Measurements from ENCODE around the gene DHCR24.

The DHCR24 gene

GRCh38 chr1:54804471-54805132, 82.4 kb downstream of the DHCR24 start:
- TF ChIP-seq, protein P1, sequence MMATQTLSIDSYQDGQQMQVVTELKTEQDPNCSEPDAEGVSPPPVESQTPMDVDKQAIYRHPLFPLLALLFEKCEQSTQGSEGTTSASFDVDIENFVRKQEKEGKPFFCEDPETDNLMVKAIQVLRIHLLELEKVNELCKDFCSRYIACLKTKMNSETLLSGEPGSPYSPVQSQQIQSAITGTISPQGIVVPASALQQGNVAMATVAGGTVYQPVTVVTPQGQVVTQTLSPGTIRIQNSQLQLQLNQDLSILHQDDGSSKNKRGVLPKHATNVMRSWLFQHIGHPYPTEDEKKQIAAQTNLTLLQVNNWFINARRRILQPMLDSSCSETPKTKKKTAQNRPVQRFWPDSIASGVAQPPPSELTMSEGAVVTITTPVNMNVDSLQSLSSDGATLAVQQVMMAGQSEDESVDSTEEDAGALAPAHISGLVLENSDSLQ (IDR thresholded peaks at IDR 0.05): no peak
- TF ChIP-seq SP1 (IDR thresholded peaks at IDR 0.05): no peak
- TF ChIP-seq FOXM1 (IDR thresholded peaks at IDR 0.05; ENCODE audit: borderline replicate concordance): no peak
- TF ChIP-seq HDGF (IDR thresholded peaks at IDR 0.05; ENCODE audit: borderline replicate concordance): no peak
- TF ChIP-seq LEF1 (IDR thresholded peaks at IDR 0.05; ENCODE audit: borderline replicate concordance): no peak
- TF ChIP-seq BHLHE40 (IDR thresholded peaks at IDR 0.05; ENCODE audit: borderline replicate concordance): no peak
- no peak for TF ChIP-seq ELF4 (IDR thresholded peaks at IDR 0.05)
- no peak for TF ChIP-seq ZNF384 (IDR thresholded peaks at IDR 0.05)
- no peak for TF ChIP-seq ARNT (IDR thresholded peaks at IDR 0.05)
- TF ChIP-seq FOXA1 (IDR thresholded peaks at IDR 0.05): no peak
- TF ChIP-seq FOXK2 (IDR thresholded peaks at IDR 0.05): no peak
- no peak for TF ChIP-seq SUZ12 (IDR thresholded peaks at IDR 0.05)
- TF ChIP-seq L3MBTL2 (conservative IDR thresholded peaks at IDR 0.05): no peak
- no peak for TF ChIP-seq CTBP1 (IDR thresholded peaks at IDR 0.05; ENCODE audit: borderline replicate concordance)
- no peak for TF ChIP-seq NFRKB (IDR thresholded peaks at IDR 0.05)
- TF ChIP-seq TARDBP (IDR thresholded peaks at IDR 0.05): no peak
- DNase-seq (ENCODE audit: extremely low spot score): no peak
- POLR2A ChIA-PET: no interaction called here
- CTCF ChIA-PET: no interaction called here

DNA sequence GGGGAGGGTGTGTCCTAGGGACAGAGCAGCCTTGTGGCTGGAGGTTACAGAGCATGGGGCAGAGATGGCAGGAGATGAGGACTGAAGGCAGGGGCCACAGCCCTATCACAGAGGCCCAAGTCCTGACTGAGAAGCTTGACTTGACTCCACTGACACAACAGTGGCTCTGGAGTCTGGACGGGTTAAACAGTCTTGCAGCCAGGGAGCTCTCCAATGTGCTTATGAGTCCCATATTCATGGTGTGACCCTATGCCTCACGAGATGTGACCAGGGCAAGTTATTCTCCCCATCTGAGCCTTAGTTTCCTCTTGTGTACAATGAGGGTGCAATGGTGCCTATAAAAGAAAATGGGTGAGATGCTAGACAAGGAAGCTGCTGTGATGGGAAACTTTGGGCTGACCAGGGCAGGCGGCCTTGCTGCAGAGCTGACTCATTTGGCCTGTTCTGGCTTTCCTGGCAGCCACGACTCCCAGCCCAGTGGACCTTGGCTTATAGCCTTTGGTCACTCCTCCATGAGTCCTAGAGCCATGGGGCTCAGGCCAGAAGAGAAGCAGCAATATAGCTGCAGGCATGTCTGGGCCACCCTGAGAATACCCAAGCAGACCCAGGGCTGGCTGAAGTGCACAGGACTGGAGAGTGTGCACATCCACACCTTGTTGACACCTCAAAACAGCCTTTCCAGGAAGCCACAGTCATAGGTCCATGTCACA, 83.1 kb downstream of the DHCR24 start:
- DNase-seq (ENCODE audit: extremely low spot score): no peak
- CTCF ChIA-PET: no interaction called here
- POLR2A ChIA-PET: no interaction called here
- TF ChIP-seq SP1 (IDR thresholded peaks at IDR 0.05): no peak
- TF ChIP-seq CTBP1 (IDR thresholded peaks at IDR 0.05; ENCODE audit: borderline replicate concordance): no peak
- TF ChIP-seq TARDBP (IDR thresholded peaks at IDR 0.05): no peak
- no peak for TF ChIP-seq ZNF384 (IDR thresholded peaks at IDR 0.05)
- TF ChIP-seq HDGF (IDR thresholded peaks at IDR 0.05; ENCODE audit: borderline replicate concordance): no peak
- no peak for TF ChIP-seq FOXA1 (IDR thresholded peaks at IDR 0.05)
- TF ChIP-seq LEF1 (IDR thresholded peaks at IDR 0.05; ENCODE audit: borderline replicate concordance): no peak
- TF ChIP-seq FOXK2 (IDR thresholded peaks at IDR 0.05): no peak
- no peak for TF ChIP-seq FOXM1 (IDR thresholded peaks at IDR 0.05; ENCODE audit: borderline replicate concordance)
- TF ChIP-seq, protein P1 (IDR thresholded peaks at IDR 0.05): no peak
- TF ChIP-seq NFRKB (IDR thresholded peaks at IDR 0.05): no peak
- TF ChIP-seq SUZ12 (IDR thresholded peaks at IDR 0.05): no peak
- TF ChIP-seq BHLHE40 (IDR thresholded peaks at IDR 0.05; ENCODE audit: borderline replicate concordance): no peak

DNA sequence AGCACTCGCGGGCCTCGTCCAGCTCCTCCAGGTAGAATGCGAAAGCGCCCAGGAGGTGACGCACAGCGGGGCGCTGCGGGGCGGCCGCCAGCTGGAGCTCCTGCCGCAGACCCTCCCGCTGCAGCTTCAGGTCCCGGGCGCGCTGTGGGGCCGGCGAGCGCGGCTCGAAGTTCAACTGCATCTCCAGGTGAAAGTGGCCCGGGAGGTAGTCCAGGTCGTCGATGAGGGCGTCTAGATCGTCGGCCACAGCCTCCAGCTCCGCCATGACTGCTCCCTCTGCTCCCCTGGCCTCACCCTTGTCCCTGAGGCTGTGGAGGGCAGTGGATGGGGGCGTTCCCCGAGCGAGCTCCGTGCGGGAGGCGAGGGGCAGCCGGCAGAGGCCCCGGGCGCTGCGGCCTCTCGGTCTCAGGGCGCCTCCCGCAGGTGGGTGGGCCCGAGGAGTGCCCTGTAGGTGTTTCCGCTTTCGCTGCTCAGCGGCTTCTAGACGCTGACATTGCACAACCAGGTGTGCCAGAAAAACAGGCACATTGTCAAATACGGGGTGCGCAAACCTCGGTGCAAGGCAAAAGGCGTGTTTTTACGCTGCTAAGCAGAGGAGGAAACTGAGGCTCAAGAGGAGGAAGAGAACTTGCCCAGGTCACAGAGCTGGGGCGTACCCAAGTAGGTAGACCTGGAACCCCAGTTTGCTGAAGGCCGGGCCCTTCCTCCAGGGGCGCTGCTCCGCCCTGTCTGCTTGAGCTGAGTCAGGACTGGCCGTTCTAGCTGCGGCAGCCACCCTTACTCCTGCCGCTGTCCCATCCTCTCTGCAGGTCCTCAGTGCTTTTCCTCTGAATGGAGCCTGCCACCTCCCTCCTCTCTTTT, 85.9 kb downstream of the DHCR24 start, which contains the start of gene TTC22:
Gene TTC22 (minus strand): TSS at position 425 of the 861 bp plus-strand sequence. CDS start 160 bp downstream, at position 265.
- TF ChIP-seq ELF4 (IDR thresholded peaks at IDR 0.05): no peak
- DNase-seq (ENCODE audit: extremely low spot score): no peak
- ChIA-PET CTCF (interaction anchor here (1.4 kb wide), 1 partner anchor 8 kb away, joined by 3 read pairs; no protein-coding TSS in a partner anchor), POLR2A (no interaction called here)

DNA sequence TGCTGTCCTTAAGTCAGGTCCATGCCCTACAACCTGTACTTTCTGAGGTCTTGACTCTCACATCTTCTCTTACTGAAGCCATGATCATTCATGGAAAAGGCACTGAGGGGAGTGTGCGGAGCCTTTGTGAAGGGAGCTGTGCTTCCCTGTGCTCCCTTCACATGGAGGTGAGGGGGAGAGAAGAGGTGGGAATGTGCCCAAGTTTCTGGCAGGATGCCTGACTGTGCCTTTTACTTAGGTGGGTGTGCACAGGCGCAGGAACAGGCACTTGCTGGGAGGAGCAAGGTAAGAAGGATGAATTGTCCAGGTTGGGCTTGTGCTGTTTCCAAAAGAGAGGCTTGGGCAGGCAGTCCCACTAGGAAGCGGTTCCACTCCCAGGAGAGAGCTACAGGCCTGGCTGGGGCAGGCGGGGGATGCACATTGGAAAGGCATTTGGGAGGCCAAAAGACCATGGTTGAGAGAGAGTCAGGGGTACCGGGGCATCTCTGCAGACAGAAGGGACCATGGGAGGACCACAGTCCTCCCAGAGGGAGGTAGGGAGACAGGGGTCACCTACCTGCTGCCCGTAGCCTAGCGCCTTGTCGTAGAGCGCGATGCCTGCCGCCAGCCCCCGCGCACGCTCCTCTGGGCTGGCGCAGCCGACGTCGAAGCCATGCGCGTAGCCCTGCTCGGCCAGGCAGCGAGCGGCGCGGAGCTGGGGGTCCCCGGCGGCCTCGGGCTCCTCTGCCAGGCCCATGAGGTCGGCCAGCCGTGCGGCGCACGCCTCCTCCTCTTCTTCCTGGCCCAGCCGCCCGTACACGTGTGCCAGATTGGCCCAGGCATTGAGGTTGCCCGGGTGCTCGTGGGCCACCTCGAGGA, 86.7 kb downstream of the DHCR24 start:
- no peak for TF ChIP-seq FOXK2 (IDR thresholded peaks at IDR 0.05)
- TF ChIP-seq ARNT (IDR thresholded peaks at IDR 0.05): no peak
- no peak for TF ChIP-seq SP1 (IDR thresholded peaks at IDR 0.05)
- TF ChIP-seq L3MBTL2 (conservative IDR thresholded peaks at IDR 0.05): no peak
- no peak for TF ChIP-seq CTBP1 (IDR thresholded peaks at IDR 0.05; ENCODE audit: borderline replicate concordance)
- POLR2A ChIA-PET: no interaction called here
- CTCF ChIA-PET: interaction anchor here (0.6 to 1.4 kb wide), 2 partner anchors 9 to 1979 kb away, joined by 3 to 4 read pairs; no protein-coding TSS in a partner anchor
- DNase-seq (ENCODE audit: extremely low spot score): no peak
